A549 (cell line): Measurements from ENCODE around the gene TCF25.

ENCODE experiments used
- CTCF ChIP-seq: fragments of >200 bp; sonication (Bioruptor Twin); formaldehyde crosslinking; IDR thresholded peaks from 3 replicates; pipeline ENCODE4 v1.5.1; 2016
- POLR2A ChIP-seq: IDR thresholded peaks from 2 replicates; pipeline ENCODE4 v1.6.1; 2012; ENCODE audit warnings: mild to moderate bottlenecking, low read length

- TF ChIP-seq POLR2A (no peak), CTCF (no peak)
These were observed 9.5 kb upstream of the TCF25 start for GRCh38 chr16:89863741-89864526.
